ENCODE data around the gene CDHR3. TPM values are rescaled to one million over a fixed set of nuclear protein-coding genes. Genes with fewer than 3 reads are reported as not detected.

The CDHR3 gene
- total RNA-seq, 1 donor from 2014 or later, result 3.1 TPM

DNA sequence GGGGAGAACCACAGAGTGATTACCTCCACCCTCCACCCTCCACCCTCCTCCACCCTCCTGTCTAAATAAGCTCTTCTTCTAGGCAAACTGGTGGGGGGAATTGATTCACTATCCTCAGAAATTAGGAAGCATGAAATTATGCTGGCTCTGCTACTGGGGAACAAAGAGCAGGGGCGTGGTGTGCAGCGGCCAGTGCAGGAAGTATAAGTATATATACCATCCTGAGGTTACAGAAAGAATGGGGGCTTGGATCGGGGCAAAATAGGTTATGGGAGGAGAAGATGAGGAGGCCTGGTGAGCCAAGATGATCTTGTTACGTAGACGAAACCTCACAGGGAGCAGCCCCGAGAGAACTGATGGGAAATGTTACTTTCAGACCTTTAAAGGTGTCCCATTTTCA, 100.0 kb downstream of the CDHR3 start:
- H3K27me3 Mint-ChIP-seq (ENCODE audit: low read depth, unreplicated experiment), result no peaks in the 10 kb centered on the region
- Histone ChIP-seq H3K4me1 (ENCODE audit: insufficient read depth, low read length) (peaks cover 18% of the 10 kb centered on the region), H3K4me2 (ENCODE audit: low read length) (no peak overlapping the region), H3K27me3 (ENCODE audit: insufficient read depth, low read length) (no peaks in the 10 kb centered on the region), H3K27ac (ENCODE audit: low read depth, low read length) (no peak overlapping the region), H3K4me3 (ENCODE audit: insufficient read depth, low read depth, low read length) (no peak overlapping the region), H3K9me3 (ENCODE audit: insufficient read depth, low read depth, low read length) (peaks cover 2% of the 10 kb centered on the region), H3K79me2 (ENCODE audit: insufficient read depth, low read length) (no peaks in the 10 kb centered on the region), H4K20me1 (ENCODE audit: insufficient read depth, low read length) (no peaks in the 10 kb centered on the region), H3K9ac (ENCODE audit: low read length) (no peak overlapping the region), H2AFZ (ENCODE audit: low read depth, low read length) (no peak overlapping the region), H3K36me3 (ENCODE audit: insufficient read depth, low read length) (no peaks in the 10 kb centered on the region)
- H3K36me3 Mint-ChIP-seq (ENCODE audit: low read depth, unreplicated experiment), result no peaks in the 10 kb centered on the region
- H3K27ac Mint-ChIP-seq (ENCODE audit: unreplicated experiment), result no peak overlapping the region
- DNase-seq (ENCODE audit: low read depth) (no peak), FAIRE-seq (no peak)
- peaks cover 8% of the 10 kb centered on the region for H3K4me1 Mint-ChIP-seq (ENCODE audit: low read depth, unreplicated experiment)
- no peak for TF ChIP-seq CTCF (IDR thresholded peaks at IDR 0.05; ENCODE audit: insufficient read depth, low read depth, low read length)
- no peak overlapping the region for H3K4me3 Mint-ChIP-seq (ENCODE audit: unreplicated experiment)
- peaks cover 4% of the 10 kb centered on the region for H3K9me3 Mint-ChIP-seq (ENCODE audit: unreplicated experiment)

DNA sequence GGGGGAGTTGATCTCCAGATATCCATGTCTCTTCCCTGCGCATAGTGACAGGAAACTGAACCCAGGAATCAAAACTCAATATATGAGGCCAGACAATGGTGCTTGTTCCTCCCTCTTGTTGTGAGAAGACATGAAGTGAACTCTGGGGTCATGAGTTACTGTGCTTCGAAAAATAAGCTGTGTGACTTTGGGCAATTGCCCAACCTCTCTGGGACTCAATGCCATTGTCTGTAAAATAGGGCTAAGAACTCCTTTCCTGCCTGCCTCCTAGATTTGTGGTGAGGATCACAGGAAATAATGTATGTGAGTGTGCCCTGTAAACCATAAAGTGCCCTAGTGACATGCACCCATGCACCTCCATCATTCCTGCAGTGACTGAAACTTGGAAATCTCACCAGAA, 100.6 kb downstream of the CDHR3 start:
- Mint-ChIP-seq H3K27me3 (ENCODE audit: low read depth, unreplicated experiment) (peaks cover 2% of the 10 kb centered on the region), H3K9me3 (ENCODE audit: unreplicated experiment) (peaks cover 4% of the 10 kb centered on the region), H3K36me3 (ENCODE audit: low read depth, unreplicated experiment) (no peaks in the 10 kb centered on the region), H3K27ac (ENCODE audit: unreplicated experiment) (no peak overlapping the region), H3K4me3 (ENCODE audit: unreplicated experiment) (no peak overlapping the region), H3K4me1 (ENCODE audit: low read depth, unreplicated experiment) (peaks cover 8% of the 10 kb centered on the region)
- FAIRE-seq, result no peak
- Histone ChIP-seq H3K4me2 (ENCODE audit: low read length) (no peak overlapping the region), H3K9ac (ENCODE audit: low read length) (no peak overlapping the region), H3K79me2 (ENCODE audit: insufficient read depth, low read length) (no peaks in the 10 kb centered on the region), H4K20me1 (ENCODE audit: insufficient read depth, low read length) (no peaks in the 10 kb centered on the region), H3K4me3 (ENCODE audit: insufficient read depth, low read depth, low read length) (no peak overlapping the region), H3K27ac (ENCODE audit: low read depth, low read length) (no peak overlapping the region), H3K27me3 (ENCODE audit: insufficient read depth, low read length) (no peaks in the 10 kb centered on the region), H3K9me3 (ENCODE audit: insufficient read depth, low read depth, low read length) (peaks cover 2% of the 10 kb centered on the region), H2AFZ (ENCODE audit: low read depth, low read length) (no peak overlapping the region), H3K4me1 (ENCODE audit: insufficient read depth, low read length) (peaks cover 18% of the 10 kb centered on the region), H3K36me3 (ENCODE audit: insufficient read depth, low read length) (no peaks in the 10 kb centered on the region)
- TF ChIP-seq CTCF (IDR thresholded peaks at IDR 0.05; ENCODE audit: insufficient read depth, low read depth, low read length) (no peak), EZH2 (IDR thresholded peaks at IDR 0.05; ENCODE audit: insufficient read depth, low read length) (no peak)
- no peak for DNase-seq (ENCODE audit: low read depth)

DNA sequence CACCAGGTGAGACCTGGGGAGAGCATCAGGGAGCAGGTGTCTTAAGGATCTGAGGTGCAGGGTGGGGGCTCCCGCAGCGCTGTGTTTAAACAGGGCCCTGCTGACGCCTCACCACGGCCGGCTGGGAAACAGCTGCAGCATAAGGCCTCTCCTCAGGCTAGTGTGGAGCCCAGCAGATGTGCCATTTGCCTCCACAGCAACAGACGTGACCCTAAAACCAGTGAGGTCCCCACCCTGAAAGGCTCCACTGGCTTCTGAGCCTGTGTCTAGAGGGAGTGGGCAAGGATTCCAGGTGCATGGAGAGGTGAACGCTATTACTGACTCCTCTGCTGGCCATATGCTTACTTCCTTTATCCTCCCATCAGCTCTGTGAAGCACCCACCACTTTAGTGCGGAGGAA, 101.3 kb downstream of the CDHR3 start:
- H3K27me3 ChIP-seq (ENCODE audit: insufficient read depth, low read length), result no peaks in the 10 kb centered on the region
- Mint-ChIP-seq H3K9me3 (ENCODE audit: unreplicated experiment) (peaks cover 4% of the 10 kb centered on the region), H3K4me1 (ENCODE audit: low read depth, unreplicated experiment) (peaks cover 8% of the 10 kb centered on the region), H3K27me3 (ENCODE audit: low read depth, unreplicated experiment) (peaks cover 3% of the 10 kb centered on the region), H3K36me3 (ENCODE audit: low read depth, unreplicated experiment) (no peaks in the 10 kb centered on the region), H3K27ac (ENCODE audit: unreplicated experiment) (no peak overlapping the region), H3K4me3 (ENCODE audit: unreplicated experiment) (no peak overlapping the region)
- H3K4me2 ChIP-seq (ENCODE audit: low read length), result no peak overlapping the region
- FAIRE-seq (no peak), DNase-seq (ENCODE audit: low read depth) (no peak)
- no peak overlapping the region for H2AFZ ChIP-seq (ENCODE audit: low read depth, low read length)
- no peak overlapping the region for H3K27ac ChIP-seq (ENCODE audit: low read depth, low read length)
- no peak overlapping the region for H3K9ac ChIP-seq (ENCODE audit: low read length)
- peaks cover 2% of the 10 kb centered on the region for H3K9me3 ChIP-seq (ENCODE audit: insufficient read depth, low read depth, low read length)
- H3K79me2 ChIP-seq (ENCODE audit: insufficient read depth, low read length), result no peaks in the 10 kb centered on the region
- H4K20me1 ChIP-seq (ENCODE audit: insufficient read depth, low read length), result no peaks in the 10 kb centered on the region
- H3K4me1 ChIP-seq (ENCODE audit: insufficient read depth, low read length), result peaks cover 18% of the 10 kb centered on the region
- no peak for TF ChIP-seq CTCF (IDR thresholded peaks at IDR 0.05; ENCODE audit: insufficient read depth, low read depth, low read length)
- TF ChIP-seq EZH2 (IDR thresholded peaks at IDR 0.05; ENCODE audit: insufficient read depth, low read length), result no peak
- H3K36me3 ChIP-seq (ENCODE audit: insufficient read depth, low read length), result no peaks in the 10 kb centered on the region
- H3K4me3 ChIP-seq (ENCODE audit: insufficient read depth, low read depth, low read length), result no peak overlapping the region
